Keratinocyte (primary cell): ENCODE data around the gene BUB1. TPM values are rescaled to one million over a fixed set of nuclear protein-coding genes. Genes with fewer than 3 reads are reported as not detected.

Source experiments
- DNase-seq: peaks from one replicate; pipeline ENCODE4 v3.0.0-alpha.2; 2011; ENCODE audit warnings: low read depth, missing footprints, low spot score
- FAIRE-seq: peaks from 2 replicates; lab custom pipeline; 2011; peaks lifted over from hg19 to GRCh38; lab: Jason Lieb, UNC
- H2AFZ ChIP-seq: 2 replicates; pipeline ENCODE4 v1.6.0; 2012; ENCODE audit warnings: low read length, control low read depth, inconsistent platforms; ENCODE audit not compliant: control insufficient read depth
- H3K27ac ChIP-seq: 2 replicates; pipeline ENCODE4 v1.5.1; 2011; ENCODE audit warnings: low read length; ENCODE audit not compliant: control insufficient read depth, insufficient read depth
- H3K27me3 ChIP-seq: 3 replicates; pipeline ENCODE4 v1.6.0; 2011; ENCODE audit warnings: low read length; ENCODE audit not compliant: control insufficient read depth, insufficient read depth; ENCODE audit errors: extremely low read depth
- H3K36me3 ChIP-seq, 2 experiments: 2 replicates in 1 of 2; 3 replicates in 1 of 2; pipeline ENCODE4 v1.5.1; 2011; ENCODE audit warnings: low read length in 2 of 2, mild to moderate bottlenecking in 1 of 2; ENCODE audit not compliant: control insufficient read depth in 2 of 2, insufficient read depth in 2 of 2; ENCODE audit errors: extremely low read depth in 1 of 2
- H3K4me1 ChIP-seq: 3 replicates; pipeline ENCODE4 v1.5.1; 2011; ENCODE audit warnings: low read length; ENCODE audit not compliant: control insufficient read depth, insufficient read depth; ENCODE audit errors: extremely low read depth
- H3K4me2 ChIP-seq: 3 replicates; pipeline ENCODE4 v1.6.0; 2011; ENCODE audit warnings: low read depth, low read length; ENCODE audit not compliant: control insufficient read depth, insufficient read depth; ENCODE audit errors: extremely low read depth
- H3K4me3 ChIP-seq, 3 experiments: fragments of 200-600 bp in 1 of 3; sonication (generic) in 1 of 3; 2 replicates in 2 of 3; 3 replicates in 1 of 3; pipeline ENCODE4 v1.5.1; 2011 to 2016; ENCODE audit warnings: low read length in 3 of 3, mild to moderate bottlenecking in 3 of 3, control low read depth in 2 of 3, inconsistent platforms in 1 of 3, low read depth in 1 of 3, mixed read lengths in 1 of 3, mixed run types in 1 of 3, moderate library complexity in 1 of 3; ENCODE audit not compliant: control insufficient read depth in 2 of 3, insufficient read depth in 2 of 3; ENCODE audit errors: extremely low read depth in 1 of 3
- H3K79me2 ChIP-seq: 2 replicates; pipeline ENCODE4 v1.6.0; 2012; ENCODE audit warnings: low read length; ENCODE audit not compliant: control insufficient read depth, insufficient read depth
- H3K9ac ChIP-seq: 3 replicates; pipeline ENCODE4 v1.6.0; 2011; ENCODE audit warnings: low read length; ENCODE audit not compliant: control insufficient read depth, insufficient read depth; ENCODE audit errors: extremely low read depth
- H3K9me1 ChIP-seq: 3 replicates; pipeline ENCODE4 v1.6.0; 2011; ENCODE audit warnings: low read length; ENCODE audit not compliant: control insufficient read depth, insufficient read depth; ENCODE audit errors: extremely low read depth
- H3K9me3 ChIP-seq: 2 replicates; pipeline ENCODE4 v1.5.1; 2012; ENCODE audit warnings: low read depth, low read length; ENCODE audit not compliant: control insufficient read depth
- H4K20me1 ChIP-seq: 3 replicates; pipeline ENCODE4 v1.6.0; 2011; ENCODE audit warnings: low read length; ENCODE audit not compliant: control insufficient read depth, insufficient read depth; ENCODE audit errors: extremely low read depth
- CTCF ChIP-seq, 3 experiments: IDR thresholded peaks in 1 of 3; conservative IDR thresholded peaks in 1 of 3; optimal IDR thresholded peaks in 1 of 3; 2 replicates in 2 of 3; 3 replicates in 1 of 3; pipeline versions ENCODE3 to v1.5.1; 2011; ENCODE audit warnings: low read length in 3 of 3, mild to moderate bottlenecking in 3 of 3, moderate library complexity in 2 of 3, control low read depth in 1 of 3, inconsistent platforms in 1 of 3; ENCODE audit not compliant: insufficient read depth in 2 of 3; ENCODE audit errors: extremely low read depth in 1 of 3
- EZH2 ChIP-seq: IDR thresholded peaks from one replicate; pipeline ENCODE4 v1.6.1; 2012; ENCODE audit warnings: inconsistent platforms, mild to moderate bottlenecking, low read length, moderate library complexity
- dilution Hi-C: fragments of 300-500 bp; cut with MboI; formaldehyde crosslinking; loops from one replicate; pipeline ENCODE4 v1.7.0; 2020; ENCODE audit warnings: low sequenced_read_pairs; ENCODE audit not compliant: extremely low pct_ligation_motif_present
- polyA plus RNA-seq, 5 experiments: library from polyadenylated mRNA; depleted of rRNA in 3 of 5; stranded (reverse) in 3 of 5; stranded (forward) in 1 of 5; unstranded in 1 of 5; fragments of >200 nt; gene quantifications; 1 replicate in 1 of 5; 2 replicates in 3 of 5; 3 replicates in 1 of 5; pipeline versions ENCODE4 v1.2.1 to v1.2.3, GENCODE V29; 2011 to 2012; ENCODE audit warnings: missing spikeins in 2 of 5, low read depth in 1 of 5, low replicate concordance in 1 of 5

BUB1 gene
- polyA plus RNA-seq, 1 donor (not counting 4 experiments of a cell fraction or from before 2014, with no cell fraction given) = 24.7 TPM

- FAIRE-seq = no peak
Measured at GRCh38 chr2:110725859-110726258, 48.0 kb upstream of the BUB1 start.

GRCh38 chr2:110725370-110725769 lies 47.5 kb upstream of the BUB1 start:
- H3K27ac ChIP-seq = no peak overlapping the region
- DNase-seq (no peak), FAIRE-seq (no peak)
- no peak overlapping the region for H2AFZ ChIP-seq
- no peaks in the 10 kb centered on the region for H3K9me1 ChIP-seq
- H3K4me2 ChIP-seq = no peak overlapping the region
- H3K9ac ChIP-seq = no peak overlapping the region
- H4K20me1 ChIP-seq = no peaks in the 10 kb centered on the region
- H3K9me3 ChIP-seq = no peaks in the 10 kb centered on the region
- H3K79me2 ChIP-seq = no peaks in the 10 kb centered on the region
- H3K4me1 ChIP-seq = no peaks in the 10 kb centered on the region
- dilution Hi-C loops = no loop called here
- no peaks in the 10 kb centered on the region for H3K36me3 ChIP-seq
- H3K4me3 ChIP-seq = no peak overlapping the region
- H3K27me3 ChIP-seq = peaks cover 9% of the 10 kb centered on the region
- no peak for TF ChIP-seq CTCF (optimal IDR thresholded peaks at IDR 0.05 in 1 of 3, IDR thresholded peaks at IDR 0.05 in 1 of 3, conservative IDR thresholded peaks at IDR 0.05 in 1 of 3; ENCODE audit: extremely low read depth in 1 of 3, insufficient read depth in 2 of 3, low read length in 3 of 3)
- no peak for TF ChIP-seq EZH2

More at GRCh38 chr2:110725859-110726258, 48.0 kb upstream of the BUB1 start:
- Histone ChIP-seq H2AFZ (no peak overlapping the region), H3K27ac (no peak overlapping the region), H3K27me3 (peaks cover 12% of the 10 kb centered on the region), H3K9me3 (no peaks in the 10 kb centered on the region), H3K4me1 (no peaks in the 10 kb centered on the region), H3K36me3 (no peaks in the 10 kb centered on the region), H3K79me2 (no peaks in the 10 kb centered on the region), H3K9me1 (no peaks in the 10 kb centered on the region), H4K20me1 (no peaks in the 10 kb centered on the region), H3K4me3 (no peak overlapping the region), H3K9ac (no peak overlapping the region), H3K4me2 (no peak overlapping the region)
- dilution Hi-C loops = no loop called here
- TF ChIP-seq EZH2 (no peak), CTCF (optimal IDR thresholded peaks at IDR 0.05 in 1 of 3, IDR thresholded peaks at IDR 0.05 in 1 of 3, conservative IDR thresholded peaks at IDR 0.05 in 1 of 3; ENCODE audit: extremely low read depth in 1 of 3, insufficient read depth in 2 of 3, low read length in 3 of 3) (no peak)
- DNase-seq = no peak
